Stomach smooth muscle (tissue), 2 donors: ENCODE data around the gene PRSS16.
"Not testable (repeated sequence)": the region's sequence is repeated elsewhere in the genome, so short reads cannot be mapped to it uniquely, and the experiment has no call there.

Source experiments
- H3K27ac ChIP-seq: one replicate; pipeline ENCODE4 v1.7.0; 2013; ENCODE audit warnings: mild to moderate bottlenecking, low read length, inconsistent platforms
- H3K27me3 ChIP-seq, 2 donors: one replicate each; pipeline ENCODE4 v1.7.0; 2013; ENCODE audit warnings: low read length in 2 of 2; ENCODE audit not compliant: insufficient read depth in 2 of 2, control insufficient read depth in 1 of 2
- H3K36me3 ChIP-seq, 2 donors: one replicate each; pipeline ENCODE4 v1.7.0; 2013; ENCODE audit warnings: low read length in 2 of 2; ENCODE audit not compliant: control insufficient read depth in 2 of 2, insufficient read depth in 2 of 2
- H3K4me1 ChIP-seq: one replicate; pipeline ENCODE4 v1.7.0; 2013; ENCODE audit warnings: low read length; ENCODE audit not compliant: control insufficient read depth, insufficient read depth
- H3K4me3 ChIP-seq, 2 donors: one replicate each; pipeline ENCODE4 v1.7.0; 2013; ENCODE audit warnings: low read length in 2 of 2
- H3K9ac ChIP-seq, 2 donors: one replicate each; pipeline ENCODE4 v1.7.0; 2013; ENCODE audit warnings: low read length in 2 of 2, mild to moderate bottlenecking in 1 of 2
- H3K9me3 ChIP-seq, 2 donors: one replicate each; pipeline ENCODE4 v1.7.0; 2013; ENCODE audit warnings: low read length in 2 of 2; ENCODE audit not compliant: control insufficient read depth in 2 of 2
- donor health status: healthy.
- donor health status: Pancreatic carcinoma.

The PRSS16 gene

DNA sequence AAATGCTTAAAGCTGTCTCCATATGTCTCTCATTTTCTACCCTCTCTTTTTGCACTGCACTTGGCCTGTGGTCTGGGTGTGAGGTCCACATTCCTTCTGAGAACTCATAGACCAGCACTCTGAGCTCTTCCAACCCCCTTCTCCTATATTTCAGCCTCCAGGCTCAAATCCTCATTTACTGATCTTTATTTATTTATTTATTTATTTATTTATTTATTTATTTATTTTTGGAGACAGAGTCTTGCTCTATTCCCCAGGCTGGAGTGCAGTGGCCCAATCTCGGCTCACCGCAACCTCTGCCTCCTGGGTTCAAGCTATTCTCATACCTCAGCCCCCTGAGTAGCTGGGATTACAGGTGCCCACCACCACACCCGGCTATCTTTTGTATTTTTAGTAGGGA lies 19.5 kb downstream of the PRSS16 start:
- H3K27me3 ChIP-seq: peaks cover 9 to 32% of the 10 kb centered on the region in 2 donors
- not testable (repeated sequence) for H3K9ac ChIP-seq, H3K27ac ChIP-seq, H3K4me3 ChIP-seq, H3K9me3 ChIP-seq, H3K36me3 ChIP-seq, H3K4me1 ChIP-seq

DNA sequence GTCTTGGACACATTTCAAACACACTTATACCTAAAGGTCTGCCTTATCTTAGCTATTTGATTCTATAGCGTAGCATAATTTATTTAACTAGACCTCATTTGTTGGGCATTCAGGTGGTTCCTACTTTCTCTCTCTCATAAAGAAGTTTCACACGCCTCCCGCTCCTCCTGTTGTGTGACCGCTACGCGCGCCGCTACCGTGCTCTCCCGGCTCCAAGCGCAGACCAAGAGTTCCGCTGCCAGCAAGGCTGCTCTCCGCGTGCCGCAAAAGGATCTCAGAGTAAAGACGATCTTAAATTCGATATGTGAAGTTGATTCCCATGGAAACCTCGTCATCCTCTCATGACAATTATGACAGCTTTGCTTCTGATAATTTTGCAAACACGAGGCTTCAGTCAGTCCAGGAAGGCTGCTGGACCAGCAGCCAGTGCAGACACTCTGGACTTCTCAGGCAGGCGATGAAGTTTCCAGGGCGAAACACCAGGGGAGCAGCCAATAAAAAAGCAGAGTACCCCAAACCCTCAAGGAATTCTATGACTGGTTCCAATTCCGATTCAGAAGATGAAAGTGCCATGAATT lies 20.4 kb downstream of the PRSS16 start:
- Histone ChIP-seq H3K27ac (no peak overlapping the region), H3K4me3 (no peak overlapping the region), H3K27me3 (peaks cover 14 to 35% of the 10 kb centered on the region in 2 donors), H3K4me1 (no peaks in the 10 kb centered on the region), H3K9ac (no peak overlapping the region), H3K36me3 (no peaks in the 10 kb centered on the region), H3K9me3 (no peaks in the 10 kb centered on the region)

DNA sequence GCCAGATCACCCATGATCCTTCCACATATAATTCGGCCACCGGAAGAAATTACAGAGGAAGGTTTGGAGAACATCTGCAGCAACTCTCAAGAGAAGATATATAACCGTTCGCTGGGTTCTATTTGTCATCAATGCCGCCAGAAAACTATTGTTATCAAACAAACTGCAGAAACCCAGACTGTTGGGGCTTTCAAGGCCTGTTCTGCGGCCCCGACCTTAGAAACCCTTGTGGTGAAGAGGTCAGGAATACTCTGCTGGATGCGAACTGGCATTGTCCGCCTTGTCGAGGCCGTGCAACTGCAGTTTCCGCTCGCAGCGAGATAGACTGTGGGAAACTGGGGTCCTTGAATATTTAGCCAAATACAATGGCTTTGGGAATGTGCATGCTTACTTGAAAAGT lies 21.3 kb downstream of the PRSS16 start:
- Histone ChIP-seq H3K36me3 (no peaks in the 10 kb centered on the region), H3K27me3 (peaks cover 18 to 40% of the 10 kb centered on the region in 2 donors), H3K4me1 (no peaks in the 10 kb centered on the region), H3K27ac (no peak overlapping the region), H3K9ac (no peak overlapping the region), H3K4me3 (no peak overlapping the region), H3K9me3 (no peaks in the 10 kb centered on the region)

DNA sequence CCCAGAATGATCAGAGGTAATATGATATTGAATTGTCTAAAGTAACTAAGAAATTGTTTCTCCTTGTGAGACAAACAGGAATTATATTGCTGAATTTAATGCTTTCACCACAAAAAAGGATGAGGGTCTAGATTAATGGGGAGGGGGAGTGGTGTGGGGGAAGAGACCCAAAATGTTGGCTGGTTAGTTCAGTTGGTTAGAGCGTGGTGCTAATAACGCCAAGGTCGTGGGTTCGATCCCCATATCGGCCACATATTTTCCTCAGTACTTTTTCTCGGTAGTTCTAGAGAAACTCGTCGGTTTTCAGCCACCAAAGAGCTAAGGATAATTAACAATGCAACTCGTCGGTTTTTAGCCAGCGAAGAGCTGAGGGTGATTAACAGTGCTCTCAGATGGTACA lies 26.3 kb downstream of the PRSS16 start:
- Histone ChIP-seq H3K4me3 (no peak overlapping the region), H3K4me1 (no peaks in the 10 kb centered on the region), H3K9me3 (no peaks in the 10 kb centered on the region), H3K27me3 (peaks cover 27 to 47% of the 10 kb centered on the region in 2 donors), H3K36me3 (no peaks in the 10 kb centered on the region), H3K27ac (no peak overlapping the region), H3K9ac (no peak overlapping the region)

DNA sequence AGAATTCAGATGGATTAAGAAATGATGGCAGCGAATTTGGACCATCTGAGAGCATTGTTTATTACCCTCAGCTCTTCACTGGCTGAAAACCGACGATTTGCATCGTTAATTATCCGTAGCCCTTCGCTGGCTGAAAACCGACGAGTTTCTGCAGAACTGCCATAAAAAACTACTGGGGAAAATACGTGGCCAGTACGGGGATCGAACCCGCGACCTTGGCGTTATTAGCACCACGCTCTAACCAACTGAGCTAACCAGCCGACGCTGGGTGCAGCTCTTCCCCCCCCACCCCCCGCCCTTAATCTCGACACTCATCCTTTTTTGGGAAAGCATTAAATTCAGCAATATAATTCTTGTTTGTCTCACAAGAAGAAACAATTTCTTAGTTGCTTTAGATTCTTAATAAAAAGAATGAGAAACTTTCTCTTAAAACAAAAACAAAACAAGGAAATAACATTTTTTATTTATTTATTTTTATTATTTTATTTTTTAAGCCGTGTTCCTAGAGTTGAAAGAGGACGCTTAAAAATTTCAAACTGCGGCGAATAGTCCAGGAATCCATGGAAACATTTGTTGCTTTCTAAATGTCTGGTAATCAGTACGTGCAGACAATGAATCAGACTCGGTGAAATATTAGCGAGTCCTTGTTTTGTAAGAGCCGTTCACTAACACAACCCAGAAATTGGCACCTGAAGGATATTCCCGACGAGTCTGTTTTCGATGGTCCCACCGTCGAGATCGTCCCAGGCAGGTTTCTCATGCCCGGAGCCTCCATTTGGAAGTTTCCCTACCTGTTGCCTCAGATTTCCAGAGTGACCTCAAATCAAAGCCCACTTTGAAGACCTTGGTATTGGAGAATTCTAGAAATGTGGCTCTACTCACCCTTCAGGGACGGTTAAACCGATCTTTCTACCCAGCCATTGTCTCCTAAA lies 27.8 kb downstream of the PRSS16 start:
- Histone ChIP-seq H3K27me3 (peaks cover 37 to 50% of the 10 kb centered on the region in 2 donors), H3K4me1 (no peaks in the 10 kb centered on the region), H3K27ac (no peak overlapping the region), H3K9ac (no peak overlapping the region), H3K9me3 (peaks cover 0 to 4% of the 10 kb centered on the region in 2 donors), H3K4me3 (no peak overlapping the region), H3K36me3 (no peaks in the 10 kb centered on the region)

DNA sequence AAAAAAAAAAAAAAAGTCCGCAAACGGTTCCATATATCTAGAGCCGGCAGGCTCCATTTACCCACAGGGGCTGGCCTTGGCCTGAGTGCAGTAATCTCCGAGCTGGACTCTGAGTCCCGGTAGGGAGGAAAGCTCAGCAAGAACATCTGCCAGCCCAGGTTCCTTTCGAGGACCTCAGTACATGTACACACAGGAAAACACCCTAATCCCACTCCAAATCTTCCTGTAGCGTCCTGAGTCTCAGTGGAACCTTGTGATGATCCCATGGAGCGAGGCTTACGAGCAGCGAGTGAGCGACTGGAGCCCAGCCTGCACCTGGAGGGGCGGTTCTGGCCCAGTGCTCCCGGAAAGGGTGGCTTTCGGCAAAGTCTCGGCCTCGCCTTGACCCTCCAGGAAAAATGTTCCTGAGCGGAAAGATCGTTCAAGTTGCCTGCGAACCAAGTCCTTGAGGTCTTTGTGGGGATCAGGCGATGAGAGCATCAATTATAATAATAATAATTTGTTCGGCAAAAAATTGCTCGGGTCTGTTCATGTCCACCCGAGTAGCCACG lies 32.1 kb downstream of the PRSS16 start:
- H3K27me3 ChIP-seq: peaks cover 49 to 75% of the 10 kb centered on the region in 2 donors
- H3K4me3 ChIP-seq: no peak overlapping the region
- no peaks in the 10 kb centered on the region for H3K36me3 ChIP-seq
- peaks cover 0 to 11% of the 10 kb centered on the region in 2 donors for H3K9me3 ChIP-seq
- no peak overlapping the region for H3K27ac ChIP-seq
- H3K4me1 ChIP-seq: no peaks in the 10 kb centered on the region
- no peak overlapping the region for H3K9ac ChIP-seq

DNA sequence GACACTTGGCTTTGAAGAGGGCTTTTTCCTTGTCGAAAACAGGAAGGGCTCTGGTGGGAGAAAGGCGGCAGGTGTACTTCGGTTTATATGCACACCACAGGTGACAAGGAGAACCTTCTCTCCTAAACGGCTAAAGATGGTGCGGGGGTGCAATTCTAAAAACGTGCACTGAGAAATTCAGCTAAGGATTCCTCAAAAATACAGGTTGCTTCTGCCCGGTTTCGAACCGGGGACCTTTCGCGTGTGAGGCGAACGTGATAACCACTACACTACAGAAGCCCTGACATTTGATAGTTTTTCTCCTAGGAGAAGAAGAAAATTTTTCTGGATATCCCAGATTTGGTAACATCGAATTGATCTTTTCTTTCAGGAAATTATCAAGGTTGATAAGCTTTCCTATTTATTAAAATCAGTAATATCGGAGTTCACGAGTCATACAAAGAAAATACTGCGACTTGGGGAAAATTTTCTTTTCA lies 32.6 kb downstream of the PRSS16 start:
- no peak overlapping the region for H3K9ac ChIP-seq
- H3K4me3 ChIP-seq: no peak overlapping the region
- H3K27ac ChIP-seq: no peak overlapping the region
- no peaks in the 10 kb centered on the region for H3K4me1 ChIP-seq
- H3K27me3 ChIP-seq: peaks cover 50 to 72% of the 10 kb centered on the region in 2 donors
- H3K9me3 ChIP-seq: peaks cover 0 to 11% of the 10 kb centered on the region in 2 donors
- H3K36me3 ChIP-seq: no peaks in the 10 kb centered on the region

DNA sequence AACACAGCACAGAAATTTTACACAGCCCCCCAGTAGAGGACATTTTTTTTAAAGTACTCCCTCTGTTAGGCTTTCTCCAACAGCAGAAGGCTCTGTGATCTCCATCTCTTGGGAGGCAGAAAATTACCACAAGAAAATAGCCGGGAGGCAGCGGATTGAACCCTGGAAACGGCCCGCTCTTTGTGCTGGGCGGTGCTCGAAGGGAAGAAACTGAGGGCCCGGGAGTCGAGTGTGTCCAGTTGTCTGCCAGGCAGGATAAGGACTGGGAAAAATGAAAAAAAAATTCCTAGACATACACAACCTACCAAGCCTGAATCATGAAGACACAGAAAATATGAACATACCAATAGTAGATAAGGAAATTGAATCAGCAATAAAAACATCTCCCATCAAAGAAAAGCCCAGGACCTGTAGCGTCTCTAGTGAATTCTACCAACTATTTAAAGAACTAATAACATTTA lies 33.1 kb downstream of the PRSS16 start:
- Histone ChIP-seq H3K27ac (no peak overlapping the region), H3K4me3 (no peak overlapping the region), H3K9me3 (peaks cover 0 to 14% of the 10 kb centered on the region in 2 donors), H3K9ac (no peak overlapping the region), H3K4me1 (no peaks in the 10 kb centered on the region), H3K27me3 (peaks cover 49 to 69% of the 10 kb centered on the region in 2 donors), H3K36me3 (no peaks in the 10 kb centered on the region)

DNA sequence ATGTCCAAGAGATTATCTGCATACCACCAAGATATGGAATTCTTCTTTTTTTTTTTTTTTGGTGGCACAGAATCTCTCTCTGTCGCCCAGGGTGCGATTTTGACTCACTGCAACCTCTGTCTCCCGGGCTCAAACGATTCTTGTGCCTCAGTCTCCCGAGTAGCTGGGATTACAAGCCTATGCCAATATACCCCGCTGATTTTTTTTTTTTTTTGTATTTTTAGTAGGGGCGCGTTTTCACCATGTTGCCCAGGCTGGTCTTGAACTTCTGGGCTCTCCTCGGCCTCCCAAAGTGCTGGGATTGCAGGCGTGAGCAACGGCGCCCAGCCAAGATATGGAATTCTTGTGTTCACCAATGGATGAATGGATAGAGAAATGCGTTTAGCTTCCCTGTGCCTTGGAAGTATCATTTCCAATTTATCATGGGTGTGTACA lies 33.6 kb downstream of the PRSS16 start:
- Histone ChIP-seq H3K9me3 (peaks cover under 1 to 20% of the 10 kb centered on the region in 2 donors), H3K4me1 (no peaks in the 10 kb centered on the region), H3K27me3 (peaks cover 52 to 65% of the 10 kb centered on the region in 2 donors), H3K4me3 (no peak overlapping the region), H3K9ac (no peak overlapping the region), H3K36me3 (no peaks in the 10 kb centered on the region), H3K27ac (no peak overlapping the region)

DNA sequence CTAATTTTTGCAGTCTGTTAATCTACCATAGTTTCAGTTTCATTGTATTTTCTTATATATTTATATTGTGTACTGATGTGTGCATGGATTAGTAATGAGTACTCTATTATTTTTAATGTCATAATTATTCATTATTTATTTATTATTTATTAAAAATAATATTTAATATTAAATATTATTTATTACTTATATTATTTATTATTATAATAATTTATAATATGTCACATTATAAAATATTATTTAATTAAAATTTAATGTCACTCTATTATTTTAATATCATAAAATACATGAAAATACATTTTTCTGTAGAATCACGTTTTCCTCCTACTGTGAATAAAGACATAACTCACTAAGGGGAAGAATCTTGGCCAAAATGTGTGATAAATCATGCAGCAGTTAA lies 34.1 kb downstream of the PRSS16 start:
- H3K4me3 ChIP-seq: no peak overlapping the region
- peaks cover 54 to 64% of the 10 kb centered on the region in 2 donors for H3K27me3 ChIP-seq
- no peaks in the 10 kb centered on the region for H3K36me3 ChIP-seq
- H3K4me1 ChIP-seq: no peaks in the 10 kb centered on the region
- no peak overlapping the region for H3K9ac ChIP-seq
- peaks cover 4 to 23% of the 10 kb centered on the region in 2 donors for H3K9me3 ChIP-seq
- no peak overlapping the region for H3K27ac ChIP-seq
